ENCODE results near the gene SLC17A9. TPM values are rescaled to one million over a fixed set of nuclear protein-coding genes. Genes with fewer than 3 reads are reported as not detected.

The SLC17A9 gene
- total and polyA plus RNA-seq, 4 donors: 5.3 to 54.5 (median 18.2) TPM

- 7 to 8% methylated on average over 15 to 21 of the region's 21 CpGs for WGBS, 2 donors
- H3K27ac ChIP-seq (ENCODE audit: low read depth in 1 of 2, low read length in 2 of 2): no peak overlapping the region
- peaks cover 2% of the 10 kb centered on the region for H3K9me3 ChIP-seq (ENCODE audit: control insufficient read depth, low read length)
- DNase-seq: no peak
- H3K27me3 ChIP-seq (ENCODE audit: control insufficient read depth in 1 of 2, insufficient read depth in 2 of 2, low read length in 1 of 2): no peaks in the 10 kb centered on the region
- no peaks in the 10 kb centered on the region for H3K36me3 ChIP-seq (ENCODE audit: control insufficient read depth in 1 of 2, insufficient read depth in 2 of 2, low read length in 1 of 2)
- no peak for ATAC-seq (ENCODE audit: low FRiP score)
- no peaks in the 10 kb centered on the region for H3K4me1 ChIP-seq (ENCODE audit: control insufficient read depth in 1 of 2, insufficient read depth in 2 of 2, low read length in 2 of 2)
- H3K4me3 ChIP-seq (ENCODE audit: low read length in 2 of 2): no peak overlapping the region
- intact Hi-C loops (cut with DNase I): loop anchor here (1.0 to 10.0 kb wide), 5 partner anchors 36 to 344 kb away; no protein-coding TSS in a partner anchor
These were observed 56.1 kb downstream of the SLC17A9 start for GRCh38 chr20:63008541-63009044.

GRCh38 chr20:63009045-63009961, 56.8 kb downstream of the SLC17A9 start:
- DNase-seq: peak; percentile 79 to 94
- peaks cover 5% of the 10 kb centered on the region for H3K9me3 ChIP-seq (ENCODE audit: control insufficient read depth, low read length)
- H3K4me1 ChIP-seq (ENCODE audit: control insufficient read depth in 1 of 2, insufficient read depth in 2 of 2, low read length in 2 of 2): no peaks in the 10 kb centered on the region
- no peak overlapping the region for H3K27ac ChIP-seq (ENCODE audit: low read depth in 1 of 2, low read length in 2 of 2)
- no peaks in the 10 kb centered on the region for H3K27me3 ChIP-seq (ENCODE audit: control insufficient read depth in 1 of 2, insufficient read depth in 2 of 2, low read length in 1 of 2)
- 6 to 7% methylated on average over 51 to 54 of the region's 54 CpGs for WGBS, 2 donors
- peak; percentile 87 for ATAC-seq (ENCODE audit: low FRiP score)
- H3K4me3 ChIP-seq (ENCODE audit: low read length in 2 of 2): no peak overlapping the region
- no peaks in the 10 kb centered on the region for H3K36me3 ChIP-seq (ENCODE audit: control insufficient read depth in 1 of 2, insufficient read depth in 2 of 2, low read length in 1 of 2)
- intact Hi-C loops (cut with DNase I): loop anchor here (1.0 to 10.0 kb wide), 5 partner anchors 37 to 345 kb away; no protein-coding TSS in a partner anchor

DNA sequence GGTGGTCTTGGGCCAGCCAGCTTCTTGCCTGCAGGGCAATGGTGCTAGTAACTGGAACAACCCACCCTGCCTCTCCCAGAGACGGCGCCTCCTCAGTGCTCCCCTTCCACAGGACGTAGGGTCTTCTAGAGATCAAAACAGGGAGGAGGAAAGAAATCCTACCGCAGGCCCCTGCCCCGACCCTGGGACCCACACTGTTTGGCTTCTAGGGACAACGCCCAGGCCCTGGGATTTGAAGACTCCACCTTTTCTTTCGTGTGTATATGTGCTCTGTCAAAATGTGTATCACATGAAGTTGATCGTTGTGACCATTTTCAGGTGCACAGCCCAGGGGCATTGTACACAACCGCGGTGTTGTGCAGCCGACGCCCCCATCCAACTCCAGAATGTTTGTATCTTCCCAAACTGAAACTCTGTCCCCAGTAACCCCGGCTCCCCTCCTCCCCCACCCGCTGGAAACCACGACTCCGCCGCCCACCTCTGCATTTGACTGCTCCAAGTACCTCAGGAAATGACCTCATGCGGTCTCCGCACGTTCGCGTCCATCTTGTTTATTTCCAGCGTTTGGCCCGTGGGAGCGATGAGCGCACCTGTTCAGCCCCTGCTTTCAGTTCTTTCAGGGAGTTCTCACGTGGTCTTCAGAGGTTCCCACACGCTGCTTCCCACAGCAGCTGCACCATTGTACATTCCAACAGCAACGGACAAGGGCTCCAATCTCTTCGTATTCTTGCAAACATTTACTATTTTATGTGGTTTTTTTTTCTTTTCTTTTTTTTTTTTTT, 57.7 kb downstream of the SLC17A9 start:
- Histone ChIP-seq H3K4me1 (ENCODE audit: control insufficient read depth in 1 of 2, insufficient read depth in 2 of 2, low read length in 2 of 2) (no peaks in the 10 kb centered on the region), H3K9me3 (ENCODE audit: control insufficient read depth, low read length) (peaks cover 5% of the 10 kb centered on the region), H3K27ac (ENCODE audit: low read depth in 1 of 2, low read length in 2 of 2) (no peak overlapping the region), H3K27me3 (ENCODE audit: control insufficient read depth in 1 of 2, insufficient read depth in 2 of 2, low read length in 1 of 2) (no peaks in the 10 kb centered on the region), H3K4me3 (ENCODE audit: low read length in 2 of 2) (no peak overlapping the region), H3K36me3 (ENCODE audit: control insufficient read depth in 1 of 2, insufficient read depth in 2 of 2, low read length in 1 of 2) (no peaks in the 10 kb centered on the region)
- intact Hi-C loops (cut with DNase I): loop anchor here (1.0 to 10.0 kb wide), 6 partner anchors 37 to 345 kb away; no protein-coding TSS in a partner anchor
- DNase-seq (no peak), ATAC-seq (ENCODE audit: low FRiP score) (no peak)
- WGBS, 2 donors: 13 to 18% methylated on average over 30 of the region's 30 CpGs

- Histone ChIP-seq H3K36me3 (ENCODE audit: control insufficient read depth in 1 of 2, insufficient read depth in 2 of 2, low read length in 1 of 2) (no peaks in the 10 kb centered on the region), H3K27ac (ENCODE audit: low read depth in 1 of 2, low read length in 2 of 2) (no peak overlapping the region), H3K4me3 (ENCODE audit: low read length in 2 of 2) (no peak overlapping the region), H3K27me3 (ENCODE audit: control insufficient read depth in 1 of 2, insufficient read depth in 2 of 2, low read length in 1 of 2) (no peaks in the 10 kb centered on the region), H3K9me3 (ENCODE audit: control insufficient read depth, low read length) (peaks cover 5% of the 10 kb centered on the region), H3K4me1 (ENCODE audit: control insufficient read depth in 1 of 2, insufficient read depth in 2 of 2, low read length in 2 of 2) (no peaks in the 10 kb centered on the region)
- intact Hi-C loops (cut with DNase I): loop anchor here in 1 of 2 donors (2.0 kb wide), 1 partner anchor 39 kb away; no protein-coding TSS in a partner anchor
- no peak for DNase-seq
- no peak for ATAC-seq (ENCODE audit: low FRiP score)
- 8 to 11% methylated on average over 3 of the region's 3 CpGs for WGBS, 2 donors
These were observed 59.3 kb downstream of the SLC17A9 start for GRCh38 chr20:63011798-63012197.

DNA sequence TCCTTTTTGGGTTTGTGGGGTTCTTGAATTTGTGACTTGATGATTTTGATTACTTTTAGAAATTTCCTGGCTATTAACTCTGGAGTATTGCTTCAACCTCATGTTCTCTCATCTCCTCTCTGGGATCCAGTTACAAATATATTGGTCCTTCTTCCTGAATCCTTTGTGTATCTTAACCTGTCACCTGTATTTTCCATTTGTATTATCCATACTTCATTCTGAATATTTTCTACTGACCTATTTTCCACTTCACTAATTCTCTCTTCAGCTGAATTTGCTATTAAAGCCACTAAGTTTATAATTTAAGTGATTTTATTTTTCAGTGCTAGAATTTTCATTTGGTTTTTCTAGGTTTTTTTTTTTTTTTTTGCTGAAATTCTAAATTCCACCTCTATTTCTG, 60.7 kb downstream of the SLC17A9 start:
- Histone ChIP-seq H3K36me3 (ENCODE audit: control insufficient read depth in 1 of 2, insufficient read depth in 2 of 2, low read length in 1 of 2) (no peaks in the 10 kb centered on the region), H3K4me3 (ENCODE audit: low read length in 2 of 2) (no peak overlapping the region), H3K27ac (ENCODE audit: low read depth in 1 of 2, low read length in 2 of 2) (no peak overlapping the region), H3K27me3 (ENCODE audit: control insufficient read depth in 1 of 2, insufficient read depth in 2 of 2, low read length in 1 of 2) (peaks cover 0 to 2% of the 10 kb centered on the region in 2 donors), H3K4me1 (ENCODE audit: control insufficient read depth in 1 of 2, insufficient read depth in 2 of 2, low read length in 2 of 2) (no peaks in the 10 kb centered on the region), H3K9me3 (ENCODE audit: control insufficient read depth, low read length) (peaks cover 5% of the 10 kb centered on the region)
- intact Hi-C loops (cut with DNase I): no loop called here
- ATAC-seq (ENCODE audit: low FRiP score) (no peak), DNase-seq (no peak)

DNA sequence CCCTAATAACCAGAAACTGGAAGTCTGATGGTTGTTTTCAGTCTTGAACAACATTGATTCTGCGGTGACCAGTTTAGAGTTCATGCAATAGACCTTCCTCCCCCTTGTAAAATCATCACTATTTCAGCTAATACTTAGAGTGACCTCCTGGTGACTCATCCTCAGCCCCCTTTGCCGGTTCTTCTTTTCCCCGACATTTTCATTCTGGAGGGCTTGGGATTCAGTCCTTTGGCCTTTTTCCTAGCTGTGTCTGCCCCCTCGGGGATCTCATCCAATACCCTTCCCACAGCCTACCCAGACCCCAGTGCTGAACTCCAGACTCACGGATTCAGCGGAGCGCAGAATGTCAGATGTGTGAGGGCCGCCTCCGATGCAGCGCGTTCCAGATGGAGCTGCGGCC, 61.8 kb downstream of the SLC17A9 start:
- WGBS, 2 donors: 13 to 15% methylated on average over 12 of the region's 12 CpGs
- intact Hi-C loops (cut with DNase I): no loop called here
- H3K27me3 ChIP-seq (ENCODE audit: control insufficient read depth in 1 of 2, insufficient read depth in 2 of 2, low read length in 1 of 2): peaks cover 0 to 2% of the 10 kb centered on the region in 2 donors
- no peak overlapping the region for H3K27ac ChIP-seq (ENCODE audit: low read depth in 1 of 2, low read length in 2 of 2)
- H3K9me3 ChIP-seq (ENCODE audit: control insufficient read depth, low read length): peaks cover 5% of the 10 kb centered on the region
- no peaks in the 10 kb centered on the region for H3K36me3 ChIP-seq (ENCODE audit: control insufficient read depth in 1 of 2, insufficient read depth in 2 of 2, low read length in 1 of 2)
- no peak overlapping the region for H3K4me3 ChIP-seq (ENCODE audit: low read length in 2 of 2)
- no peak for ATAC-seq (ENCODE audit: low FRiP score)
- DNase-seq: no peak
- H3K4me1 ChIP-seq (ENCODE audit: control insufficient read depth in 1 of 2, insufficient read depth in 2 of 2, low read length in 2 of 2): no peaks in the 10 kb centered on the region

DNA sequence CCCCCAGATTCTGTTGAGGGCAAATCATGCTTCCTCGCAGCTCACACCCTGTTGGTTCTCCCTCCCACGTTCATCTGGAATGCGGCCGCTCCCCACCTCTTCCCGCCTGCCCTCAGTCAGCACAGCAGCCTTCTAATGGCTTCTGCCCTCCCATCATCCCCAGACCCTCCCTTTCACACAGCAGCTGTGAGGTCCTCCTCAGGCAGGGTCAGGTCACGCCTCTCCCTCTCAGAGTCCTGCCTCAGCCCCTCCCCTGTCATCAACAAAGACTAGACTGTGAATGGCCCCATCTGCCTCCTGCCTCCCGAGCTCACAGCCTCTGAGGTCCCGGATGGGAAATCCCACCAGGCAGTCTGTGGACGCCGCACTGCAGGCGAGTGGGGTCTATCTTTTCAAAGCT, 62.2 kb downstream of the SLC17A9 start:
- peaks cover 0 to 2% of the 10 kb centered on the region in 2 donors for H3K27me3 ChIP-seq (ENCODE audit: control insufficient read depth in 1 of 2, insufficient read depth in 2 of 2, low read length in 1 of 2)
- H3K36me3 ChIP-seq (ENCODE audit: control insufficient read depth in 1 of 2, insufficient read depth in 2 of 2, low read length in 1 of 2): no peaks in the 10 kb centered on the region
- H3K4me1 ChIP-seq (ENCODE audit: control insufficient read depth in 1 of 2, insufficient read depth in 2 of 2, low read length in 2 of 2): no peaks in the 10 kb centered on the region
- H3K27ac ChIP-seq (ENCODE audit: low read depth in 1 of 2, low read length in 2 of 2): no peak overlapping the region
- intact Hi-C loops (cut with DNase I): no loop called here
- H3K4me3 ChIP-seq (ENCODE audit: low read length in 2 of 2): no peak overlapping the region
- 4 to 5% methylated on average over 11 of the region's 11 CpGs for WGBS, 2 donors
- peaks cover 5% of the 10 kb centered on the region for H3K9me3 ChIP-seq (ENCODE audit: control insufficient read depth, low read length)
- no peak for ATAC-seq (ENCODE audit: low FRiP score)
- DNase-seq: no peak

GRCh38 chr20:63015147-63015661, 62.7 kb downstream of the SLC17A9 start:
- Histone ChIP-seq H3K27ac (ENCODE audit: low read depth in 1 of 2, low read length in 2 of 2) (no peak overlapping the region), H3K36me3 (ENCODE audit: control insufficient read depth in 1 of 2, insufficient read depth in 2 of 2, low read length in 1 of 2) (no peaks in the 10 kb centered on the region), H3K27me3 (ENCODE audit: control insufficient read depth in 1 of 2, insufficient read depth in 2 of 2, low read length in 1 of 2) (peaks cover 0 to 2% of the 10 kb centered on the region in 2 donors), H3K4me1 (ENCODE audit: control insufficient read depth in 1 of 2, insufficient read depth in 2 of 2, low read length in 2 of 2) (no peaks in the 10 kb centered on the region), H3K4me3 (ENCODE audit: low read length in 2 of 2) (no peak overlapping the region), H3K9me3 (ENCODE audit: control insufficient read depth, low read length) (peaks cover 5% of the 10 kb centered on the region)
- ATAC-seq (ENCODE audit: low FRiP score) (no peak), DNase-seq (no peak)
- intact Hi-C loops (cut with DNase I): no loop called here
- 35 to 36% methylated on average over 14 to 15 of the region's 15 CpGs for WGBS, 2 donors

All from aorta (tissue), 5 donors.